Gastroesophageal sphincter (tissue), 4 donors: Measurements from ENCODE around the gene EEIG2. TPM values are rescaled to one million over a fixed set of nuclear protein-coding genes. Genes with fewer than 3 reads are reported as not detected.

ENCODE experiments used
- ATAC-seq: fragments of 150-250 bp; one replicate; pipeline ENCODE4 v1.9.1; 2016; ENCODE audit warnings: mild to moderate bottlenecking, moderate library complexity
- H3K27ac ChIP-seq, 4 donors: fragments of 200-600 bp; sonication (generic) in 3 of 4; 1 replicate in 3 of 4; 2 replicates in 1 of 4; pipeline ENCODE4 v1.5.1; 2016 to 2019
- H3K27me3 ChIP-seq: fragments of 200-600 bp; sonication (generic); one replicate; pipeline ENCODE4 v1.5.1; 2019
- H3K36me3 ChIP-seq, 2 donors: fragments of 200-600 bp; sonication (generic); one replicate each; pipeline ENCODE4 v1.5.1; 2019; ENCODE audit warnings: control low read depth in 1 of 2
- H3K4me1 ChIP-seq, 3 donors: fragments of 200-600 bp; sonication (generic); 1 replicate in 2 of 3; 2 replicates in 1 of 3; pipeline ENCODE4 v1.5.1; 2016 to 2019; ENCODE audit warnings: control low read depth in 2 of 3
- H3K4me3 ChIP-seq, 2 donors: fragments of 200-600 bp; sonication (generic); one replicate each; pipeline ENCODE4 v1.5.1; 2019; ENCODE audit warnings: mild to moderate bottlenecking in 1 of 2, moderate library complexity in 1 of 2
- H3K9me3 ChIP-seq, 3 donors: fragments of 200-600 bp; sonication (generic); one replicate each; pipeline ENCODE4 v1.5.1; 2017 to 2019; ENCODE audit warnings: control low read depth in 2 of 3
- EP300 ChIP-seq: sonication (generic); formaldehyde crosslinking; IDR thresholded peaks from one replicate; pipeline ENCODE4 v1.6.1; 2017; ENCODE audit warnings: antibody characterized with exemption, mild to moderate bottlenecking
- POLR2A ChIP-seq, 2 donors: fragments of 450-650 bp; IDR thresholded peaks; one replicate each; pipeline ENCODE4 v1.6.1; 2017; ENCODE audit warnings: antibody characterized with exemption in 2 of 2, mild to moderate bottlenecking in 2 of 2, moderate library complexity in 1 of 2
- POLR2AphosphoS5 ChIP-seq: sonication (generic); formaldehyde crosslinking; IDR thresholded peaks from one replicate; pipeline ENCODE4 v1.6.1; 2017; ENCODE audit warnings: antibody characterized with exemption
- WGBS, 2 donors: methylation state at CpG; one replicate each; pipeline ENCODE4 v1.1.5; 2018; ENCODE audit warnings: low coverage in 1 of 2; 5-methylcytosine and 5-hydroxymethylcytosine counted together
- total RNA-seq, 4 donors: library from RNA; depleted of rRNA; stranded (reverse); fragments of >200 nt; gene quantifications; one replicate each; pipeline ENCODE4 v1.1.0, GENCODE V29; 2016
- TF ChIP-seq, protein P1 (sequence below), 4 experiments: fragments of 200-600 bp in 2 of 4; fragments of 450-650 bp in 2 of 4; sonication (generic) in 1 of 4; IDR thresholded peaks; one replicate each; pipeline ENCODE4 v1.5.1; 2017 to 2019; ENCODE audit warnings: antibody characterized with exemption in 4 of 4, mild to moderate bottlenecking in 2 of 4, moderate library complexity in 2 of 4

The EEIG2 gene
- total RNA-seq, 4 donors from 2014 or later: 11.6 to 23.8 (median 14.9) TPM

DNA sequence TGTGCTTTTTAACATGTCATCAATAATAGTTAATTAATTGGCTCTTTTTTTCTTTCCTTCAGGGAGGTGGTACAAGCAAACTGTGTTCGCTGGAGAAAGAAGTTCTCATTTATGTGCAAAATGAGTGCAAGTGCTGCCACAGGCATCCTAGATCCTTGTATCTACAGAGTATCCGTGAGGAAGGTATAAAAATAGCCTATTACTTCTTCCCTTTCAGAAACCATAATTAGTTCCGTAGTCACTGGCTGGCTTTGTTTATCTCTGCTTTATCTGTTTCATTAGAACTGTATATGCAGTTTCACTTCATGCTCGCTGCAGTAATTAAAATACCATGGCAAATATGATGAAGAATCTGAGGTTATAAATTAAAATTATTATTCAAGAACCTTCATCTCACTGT is 40.6 kb downstream of the EEIG2 start:
- H3K4me1 ChIP-seq: peaks cover 0 to 31% (median 0%) of the 10 kb centered on the region in 3 donors
- no peak for TF ChIP-seq POLR2A (IDR thresholded peaks at IDR 0.05)
- TF ChIP-seq EP300: no peak
- TF ChIP-seq, protein P1, sequence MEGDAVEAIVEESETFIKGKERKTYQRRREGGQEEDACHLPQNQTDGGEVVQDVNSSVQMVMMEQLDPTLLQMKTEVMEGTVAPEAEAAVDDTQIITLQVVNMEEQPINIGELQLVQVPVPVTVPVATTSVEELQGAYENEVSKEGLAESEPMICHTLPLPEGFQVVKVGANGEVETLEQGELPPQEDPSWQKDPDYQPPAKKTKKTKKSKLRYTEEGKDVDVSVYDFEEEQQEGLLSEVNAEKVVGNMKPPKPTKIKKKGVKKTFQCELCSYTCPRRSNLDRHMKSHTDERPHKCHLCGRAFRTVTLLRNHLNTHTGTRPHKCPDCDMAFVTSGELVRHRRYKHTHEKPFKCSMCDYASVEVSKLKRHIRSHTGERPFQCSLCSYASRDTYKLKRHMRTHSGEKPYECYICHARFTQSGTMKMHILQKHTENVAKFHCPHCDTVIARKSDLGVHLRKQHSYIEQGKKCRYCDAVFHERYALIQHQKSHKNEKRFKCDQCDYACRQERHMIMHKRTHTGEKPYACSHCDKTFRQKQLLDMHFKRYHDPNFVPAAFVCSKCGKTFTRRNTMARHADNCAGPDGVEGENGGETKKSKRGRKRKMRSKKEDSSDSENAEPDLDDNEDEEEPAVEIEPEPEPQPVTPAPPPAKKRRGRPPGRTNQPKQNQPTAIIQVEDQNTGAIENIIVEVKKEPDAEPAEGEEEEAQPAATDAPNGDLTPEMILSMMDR (IDR thresholded peaks at IDR 0.05): no peak
- TF ChIP-seq POLR2AphosphoS5: no peak
- 22 to 63% methylated on average over 4 of the region's 4 CpGs for WGBS, 2 donors
- H3K9me3 ChIP-seq: no peaks in the 10 kb centered on the region
- H3K4me3 ChIP-seq: no peak overlapping the region
- no peak for ATAC-seq
- H3K36me3 ChIP-seq: peaks cover 0 to 5% of the 10 kb centered on the region in 2 donors
- no peak overlapping the region for H3K27ac ChIP-seq
- no peaks in the 10 kb centered on the region for H3K27me3 ChIP-seq

DNA sequence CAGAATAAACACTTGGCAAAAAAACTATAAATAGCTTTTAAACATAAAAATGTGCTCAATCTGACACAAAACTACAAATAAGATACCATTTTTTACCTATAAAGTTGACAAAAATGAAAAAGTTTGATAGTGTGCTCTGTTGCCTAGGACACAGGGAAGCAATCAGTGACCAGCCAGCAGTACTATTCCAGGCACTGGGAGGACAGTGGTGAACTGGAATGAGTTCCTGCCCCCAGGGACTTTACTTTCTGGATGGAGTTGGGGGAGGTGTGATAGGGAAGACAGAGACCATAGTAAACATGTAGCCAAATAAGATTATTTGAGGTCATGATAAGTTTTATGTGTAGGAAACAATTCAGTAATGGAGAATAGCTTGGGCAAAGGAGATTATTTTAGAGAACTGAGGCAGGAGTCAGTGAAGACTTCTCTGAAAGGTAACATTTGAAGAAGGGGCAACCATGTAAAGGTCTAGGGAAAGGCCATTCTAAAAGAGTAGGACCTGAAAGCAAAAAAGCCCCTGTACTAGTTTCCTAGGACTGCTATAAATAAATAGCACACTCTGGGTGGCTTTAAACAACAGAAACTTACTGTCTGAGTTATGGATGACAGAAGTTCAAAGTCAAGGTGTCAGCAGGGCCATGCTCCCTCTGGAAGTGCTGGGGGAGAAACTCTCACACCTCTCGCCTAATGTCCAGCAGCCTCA is 42.0 kb downstream of the EEIG2 start:
- Histone ChIP-seq H3K4me3 (no peak overlapping the region), H3K4me1 (peaks cover 0 to 19% (median 0%) of the 10 kb centered on the region in 3 donors), H3K9me3 (no peaks in the 10 kb centered on the region), H3K36me3 (peaks cover 0 to 10% of the 10 kb centered on the region in 2 donors), H3K27me3 (no peaks in the 10 kb centered on the region), H3K27ac (no peak overlapping the region)
- TF ChIP-seq POLR2A (IDR thresholded peaks at IDR 0.05) (no peak), EP300 (no peak), POLR2AphosphoS5 (no peak)
- TF ChIP-seq, protein P1 (IDR thresholded peaks at IDR 0.05): no peak
- no peak for ATAC-seq
- 92 to 100% methylated on average over 1 of the region's 1 CpG for WGBS, 2 donors

DNA sequence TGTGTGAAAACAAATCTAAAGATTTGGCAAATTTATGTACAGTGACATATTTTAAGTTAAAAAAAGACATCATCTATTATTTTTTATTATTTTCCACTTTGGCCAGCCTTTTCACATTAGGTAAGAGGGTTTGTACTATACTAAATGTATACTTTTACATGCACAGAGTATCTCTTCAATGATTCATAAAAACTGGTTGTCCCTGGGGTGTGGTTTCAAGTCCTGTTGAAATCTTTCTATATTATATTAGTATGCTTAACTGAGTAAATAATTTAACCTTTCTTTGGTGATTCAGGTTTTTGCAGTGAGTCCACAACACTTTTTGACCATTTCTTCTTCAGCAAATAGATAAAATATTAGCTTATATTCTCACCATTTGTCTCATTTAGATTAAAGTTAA is 45.7 kb downstream of the EEIG2 start:
- H3K27ac ChIP-seq: no peak overlapping the region
- TF ChIP-seq EP300: no peak
- TF ChIP-seq POLR2A (IDR thresholded peaks at IDR 0.05): no peak
- TF ChIP-seq, protein P1 (IDR thresholded peaks at IDR 0.05): no peak
- no peak for TF ChIP-seq POLR2AphosphoS5
- ATAC-seq: no peak
- peaks cover 0 to 13% of the 10 kb centered on the region in 2 donors for H3K36me3 ChIP-seq
- H3K4me3 ChIP-seq: no peak overlapping the region
- no peaks in the 10 kb centered on the region for H3K27me3 ChIP-seq
- H3K4me1 ChIP-seq: peaks cover 0 to 18% (median 4%) of the 10 kb centered on the region in 3 donors
- no peaks in the 10 kb centered on the region for H3K9me3 ChIP-seq

DNA sequence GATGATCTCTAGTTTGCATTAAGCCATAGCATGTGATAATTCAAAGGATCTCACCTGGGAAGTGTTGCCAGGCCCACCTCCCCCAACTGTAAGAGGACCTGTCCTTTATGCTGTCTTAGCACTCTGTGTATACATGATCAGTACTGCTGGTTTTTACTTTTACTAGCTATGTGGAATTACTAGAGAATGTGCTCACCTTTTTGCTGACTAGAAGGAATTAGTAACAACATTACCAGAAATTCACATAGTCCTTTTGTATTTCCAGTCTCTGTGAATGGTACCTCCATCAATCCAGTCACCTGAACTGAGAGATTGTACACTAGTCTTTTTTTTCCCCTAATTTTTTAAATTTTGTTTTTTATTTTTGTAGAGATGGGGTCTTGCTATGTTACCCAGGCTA is 46.6 kb downstream of the EEIG2 start:
- H3K36me3 ChIP-seq: peaks cover 0 to 13% of the 10 kb centered on the region in 2 donors
- H3K4me3 ChIP-seq: no peak overlapping the region
- H3K27ac ChIP-seq: no peak overlapping the region
- TF ChIP-seq, protein P1 (IDR thresholded peaks at IDR 0.05): no peak
- TF ChIP-seq EP300: no peak
- no peak for TF ChIP-seq POLR2A (IDR thresholded peaks at IDR 0.05)
- TF ChIP-seq POLR2AphosphoS5: no peak
- peaks cover 0 to 20% (median 4%) of the 10 kb centered on the region in 3 donors for H3K4me1 ChIP-seq
- H3K9me3 ChIP-seq: no peaks in the 10 kb centered on the region
- ATAC-seq: no peak
- no peaks in the 10 kb centered on the region for H3K27me3 ChIP-seq

DNA sequence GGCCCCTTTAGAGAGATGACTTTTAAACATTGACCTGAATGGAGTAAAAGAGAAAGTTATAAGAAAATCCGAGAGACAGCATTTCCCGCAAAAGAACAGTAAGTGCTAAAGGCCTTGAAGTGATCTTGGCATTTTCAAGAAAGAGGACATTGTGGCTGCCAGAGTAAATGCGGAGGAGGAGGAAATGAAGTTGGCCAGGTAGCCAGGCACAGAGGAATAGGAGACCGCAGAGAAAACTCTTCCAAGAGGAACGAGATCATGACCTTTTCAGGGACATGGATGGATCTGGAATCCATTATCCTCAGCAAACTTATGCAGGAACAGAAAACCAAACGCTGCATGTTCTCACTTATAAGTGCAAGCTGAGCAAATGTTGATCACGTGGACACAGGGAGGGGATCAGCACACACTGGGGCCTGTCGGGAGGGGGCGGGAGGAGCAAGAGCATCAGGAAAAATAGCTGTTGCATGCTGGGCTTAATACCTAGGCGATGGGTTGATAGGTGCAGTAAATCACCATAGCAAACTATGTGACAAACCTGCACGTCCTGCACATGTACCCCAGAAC is 49.7 kb downstream of the EEIG2 start:
- Histone ChIP-seq H3K27ac (peak overlapping the region in 1 of 4 donors; percentile 20), H3K9me3 (no peaks in the 10 kb centered on the region), H3K4me3 (no peak overlapping the region), H3K4me1 (peaks cover 0 to 27% (median 4%) of the 10 kb centered on the region in 3 donors), H3K36me3 (peaks cover 0 to 24% of the 10 kb centered on the region in 2 donors), H3K27me3 (no peaks in the 10 kb centered on the region)
- TF ChIP-seq EP300 (no peak), POLR2A (IDR thresholded peaks at IDR 0.05) (no peak), POLR2AphosphoS5 (no peak)
- TF ChIP-seq, protein P1 (IDR thresholded peaks at IDR 0.05): no peak
- no peak for ATAC-seq
- 30 to 42% methylated on average over 5 to 11 of the region's 11 CpGs for WGBS, 2 donors
